ENCODE data around the gene ACTRT2.

GRCh38 chr1:3032371-3033039 lies 11.2 kb downstream of the ACTRT2 start:
- TF ChIP-seq POLR2A (IDR thresholded peaks at IDR 0.05; ENCODE audit: low read length): no peak
- TF ChIP-seq GATA1 (IDR thresholded peaks at IDR 0.05; ENCODE audit: low read depth, low read length): no peak
